ENCODE results near the gene CPXM1. TPM values are rescaled to one million over a fixed set of nuclear protein-coding genes. Genes with fewer than 3 reads are reported as not detected.

Gene CPXM1
- total RNA-seq, 1 experiment from 2014 or later = 0.17 TPM

GRCh38 chr20:2749951-2750490, 50.4 kb downstream of the CPXM1 start:
- Histone ChIP-seq H3K27ac (ENCODE audit: low read depth, low read length) (no peak overlapping the region), H3K4me1 (ENCODE audit: control insufficient read depth in 1 of 2, insufficient read depth in 2 of 2, low read length in 2 of 2) (peaks cover 0 to 16% of the 10 kb centered on the region in 2 experiments; a peak in 2 of 4 replicates), H3K4me3 (replicated peaks in 1 of 2; ENCODE audit: low read depth in 1 of 2, low read length in 2 of 2) (no peak overlapping the region), H3K9me2 (ENCODE audit: insufficient read depth) (no peaks in the 10 kb centered on the region), H4K20me1 (ENCODE audit: insufficient read depth) (no peaks in the 10 kb centered on the region), H2AFZ (ENCODE audit: low read depth, low read length, poor library complexity, severe bottlenecking) (no peak overlapping the region), H3K4me2 (ENCODE audit: low read length) (no peak overlapping the region), H3K9me3 (ENCODE audit: control insufficient read depth in 1 of 2, insufficient read depth in 1 of 2, low read depth in 1 of 2, low read length in 2 of 2) (no peaks in the 10 kb centered on the region), H3K27me3 (ENCODE audit: insufficient read depth, low read length) (no peaks in the 10 kb centered on the region), H3K36me3 (ENCODE audit: control insufficient read depth in 1 of 2, insufficient read depth in 2 of 2, low read length in 2 of 2) (no peaks in the 10 kb centered on the region), H3K9ac (ENCODE audit: low read length) (no peak overlapping the region), H3K79me2 (ENCODE audit: insufficient read depth, low read length) (no peaks in the 10 kb centered on the region)
- no TSS peak for BruUV-seq (replicated peaks)
- ATAC-seq (no peak), DNase-seq (ENCODE audit: low read depth, low spot score) (no peak)
- TF ChIP-seq, protein P1, sequence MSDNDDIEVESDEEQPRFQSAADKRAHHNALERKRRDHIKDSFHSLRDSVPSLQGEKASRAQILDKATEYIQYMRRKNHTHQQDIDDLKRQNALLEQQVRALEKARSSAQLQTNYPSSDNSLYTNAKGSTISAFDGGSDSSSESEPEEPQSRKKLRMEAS (IDR thresholded peaks at IDR 0.05) = no peak
- TF ChIP-seq ZFX (IDR thresholded peaks at IDR 0.05) (no peak), SP1 (IDR thresholded peaks at IDR 0.05; ENCODE audit: low read depth) (no peak), JUND (IDR thresholded peaks at IDR 0.05) (no peak), POLR2A (IDR thresholded peaks at IDR 0.05; ENCODE audit: borderline replicate concordance, extremely low read depth, insufficient read depth, insufficient read length) (no peak), ZNF274 (IDR thresholded peaks at IDR 0.05; ENCODE audit: low read depth, low read length) (no peak)
- TF ChIP-seq, protein P2, sequence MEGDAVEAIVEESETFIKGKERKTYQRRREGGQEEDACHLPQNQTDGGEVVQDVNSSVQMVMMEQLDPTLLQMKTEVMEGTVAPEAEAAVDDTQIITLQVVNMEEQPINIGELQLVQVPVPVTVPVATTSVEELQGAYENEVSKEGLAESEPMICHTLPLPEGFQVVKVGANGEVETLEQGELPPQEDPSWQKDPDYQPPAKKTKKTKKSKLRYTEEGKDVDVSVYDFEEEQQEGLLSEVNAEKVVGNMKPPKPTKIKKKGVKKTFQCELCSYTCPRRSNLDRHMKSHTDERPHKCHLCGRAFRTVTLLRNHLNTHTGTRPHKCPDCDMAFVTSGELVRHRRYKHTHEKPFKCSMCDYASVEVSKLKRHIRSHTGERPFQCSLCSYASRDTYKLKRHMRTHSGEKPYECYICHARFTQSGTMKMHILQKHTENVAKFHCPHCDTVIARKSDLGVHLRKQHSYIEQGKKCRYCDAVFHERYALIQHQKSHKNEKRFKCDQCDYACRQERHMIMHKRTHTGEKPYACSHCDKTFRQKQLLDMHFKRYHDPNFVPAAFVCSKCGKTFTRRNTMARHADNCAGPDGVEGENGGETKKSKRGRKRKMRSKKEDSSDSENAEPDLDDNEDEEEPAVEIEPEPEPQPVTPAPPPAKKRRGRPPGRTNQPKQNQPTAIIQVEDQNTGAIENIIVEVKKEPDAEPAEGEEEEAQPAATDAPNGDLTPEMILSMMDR (IDR thresholded peaks at IDR 0.05 in 2 of 3, conservative IDR thresholded peaks at IDR 0.05 in 1 of 3; ENCODE audit: borderline replicate concordance in 1 of 3, insufficient read depth in 1 of 3, low read depth in 2 of 3, low read length in 2 of 3) = no peak
- CTCF ChIA-PET = no interaction called here
- POLR2A ChIA-PET = no interaction called here
- RAD21 ChIA-PET (ENCODE audit: low non-redundant PET in 1 of 2, low total read pairs in 2 of 2, uncharacterized antibody in 2 of 2, unreplicated experiment in 2 of 2) = no interaction called here
- intact Hi-C loops (cut with micrococcal nuclease) = no loop called here

GRCh38 chr20:2749343-2749950, 51.0 kb downstream of the CPXM1 start:
- no peak overlapping the region for H3K4me2 ChIP-seq (ENCODE audit: low read length)
- CTCF ChIA-PET = no interaction called here
- H3K9me2 ChIP-seq (ENCODE audit: insufficient read depth) = no peaks in the 10 kb centered on the region
- H2AFZ ChIP-seq (ENCODE audit: low read depth, low read length, poor library complexity, severe bottlenecking) = no peak overlapping the region
- H3K36me3 ChIP-seq (ENCODE audit: control insufficient read depth in 1 of 2, insufficient read depth in 2 of 2, low read length in 2 of 2) = no peaks in the 10 kb centered on the region
- H3K27ac ChIP-seq (ENCODE audit: low read depth, low read length) = no peak overlapping the region
- H3K27me3 ChIP-seq (ENCODE audit: insufficient read depth, low read length) = no peaks in the 10 kb centered on the region
- RAD21 ChIA-PET (ENCODE audit: low non-redundant PET in 1 of 2, low total read pairs in 2 of 2, uncharacterized antibody in 2 of 2, unreplicated experiment in 2 of 2) = no interaction called here
- BruUV-seq (replicated peaks) = no TSS peak
- intact Hi-C loops (cut with micrococcal nuclease) = no loop called here
- ATAC-seq (no peak), DNase-seq (ENCODE audit: low read depth, low spot score) (no peak)
- no peak overlapping the region for H3K4me3 ChIP-seq (replicated peaks in 1 of 2; ENCODE audit: low read depth in 1 of 2, low read length in 2 of 2)
- H3K4me1 ChIP-seq (ENCODE audit: control insufficient read depth in 1 of 2, insufficient read depth in 2 of 2, low read length in 2 of 2) = peaks cover 0 to 16% of the 10 kb centered on the region in 2 experiments; a peak in 2 of 4 replicates
- no peaks in the 10 kb centered on the region for H3K79me2 ChIP-seq (ENCODE audit: insufficient read depth, low read length)
- H4K20me1 ChIP-seq (ENCODE audit: insufficient read depth) = no peaks in the 10 kb centered on the region
- no peak overlapping the region for H3K9ac ChIP-seq (ENCODE audit: low read length)
- no peaks in the 10 kb centered on the region for H3K9me3 ChIP-seq (ENCODE audit: control insufficient read depth in 1 of 2, insufficient read depth in 1 of 2, low read depth in 1 of 2, low read length in 2 of 2)
- POLR2A ChIA-PET = no interaction called here
- TF ChIP-seq, protein P3, sequence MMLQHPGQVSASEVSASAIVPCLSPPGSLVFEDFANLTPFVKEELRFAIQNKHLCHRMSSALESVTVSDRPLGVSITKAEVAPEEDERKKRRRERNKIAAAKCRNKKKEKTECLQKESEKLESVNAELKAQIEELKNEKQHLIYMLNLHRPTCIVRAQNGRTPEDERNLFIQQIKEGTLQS (IDR thresholded peaks at IDR 0.05) = no peak
- no peak for TF ChIP-seq SRF (IDR thresholded peaks at IDR 0.05; ENCODE audit: low read depth)
- TF ChIP-seq, protein P2 (IDR thresholded peaks at IDR 0.05 in 2 of 3, conservative IDR thresholded peaks at IDR 0.05 in 1 of 3; ENCODE audit: borderline replicate concordance in 1 of 3, insufficient read depth in 1 of 3, low read depth in 2 of 3, low read length in 2 of 3) = no peak
- no peak for TF ChIP-seq RAD21 (IDR thresholded peaks at IDR 0.05; ENCODE audit: low read depth)
- TF ChIP-seq, protein P1 (IDR thresholded peaks at IDR 0.05) = no peak
- no peak for TF ChIP-seq CEBPB (IDR thresholded peaks at IDR 0.05; ENCODE audit: low read depth)
- TF ChIP-seq EZH2phosphoT487 (IDR thresholded peaks at IDR 0.05; ENCODE audit: borderline replicate concordance) = no peak
- TF ChIP-seq EZH2 (IDR thresholded peaks at IDR 0.05) = no peak
- no peak for TF ChIP-seq FOSL1 (IDR thresholded peaks at IDR 0.05; ENCODE audit: low read depth)
- no peak for TF ChIP-seq POLR2AphosphoS5 (IDR thresholded peaks at IDR 0.05; ENCODE audit: low read depth, low read length)
- TF ChIP-seq ZFX (IDR thresholded peaks at IDR 0.05) = no peak
- TF ChIP-seq SP1 (IDR thresholded peaks at IDR 0.05; ENCODE audit: low read depth) = no peak
